ENCODE results near the gene ADD1. TPM values are rescaled to one million over a fixed set of nuclear protein-coding genes. Genes with fewer than 3 reads are reported as not detected.

ADD1 gene
- total RNA-seq, 1 donor from 2014 or later = 131 TPM

DNA sequence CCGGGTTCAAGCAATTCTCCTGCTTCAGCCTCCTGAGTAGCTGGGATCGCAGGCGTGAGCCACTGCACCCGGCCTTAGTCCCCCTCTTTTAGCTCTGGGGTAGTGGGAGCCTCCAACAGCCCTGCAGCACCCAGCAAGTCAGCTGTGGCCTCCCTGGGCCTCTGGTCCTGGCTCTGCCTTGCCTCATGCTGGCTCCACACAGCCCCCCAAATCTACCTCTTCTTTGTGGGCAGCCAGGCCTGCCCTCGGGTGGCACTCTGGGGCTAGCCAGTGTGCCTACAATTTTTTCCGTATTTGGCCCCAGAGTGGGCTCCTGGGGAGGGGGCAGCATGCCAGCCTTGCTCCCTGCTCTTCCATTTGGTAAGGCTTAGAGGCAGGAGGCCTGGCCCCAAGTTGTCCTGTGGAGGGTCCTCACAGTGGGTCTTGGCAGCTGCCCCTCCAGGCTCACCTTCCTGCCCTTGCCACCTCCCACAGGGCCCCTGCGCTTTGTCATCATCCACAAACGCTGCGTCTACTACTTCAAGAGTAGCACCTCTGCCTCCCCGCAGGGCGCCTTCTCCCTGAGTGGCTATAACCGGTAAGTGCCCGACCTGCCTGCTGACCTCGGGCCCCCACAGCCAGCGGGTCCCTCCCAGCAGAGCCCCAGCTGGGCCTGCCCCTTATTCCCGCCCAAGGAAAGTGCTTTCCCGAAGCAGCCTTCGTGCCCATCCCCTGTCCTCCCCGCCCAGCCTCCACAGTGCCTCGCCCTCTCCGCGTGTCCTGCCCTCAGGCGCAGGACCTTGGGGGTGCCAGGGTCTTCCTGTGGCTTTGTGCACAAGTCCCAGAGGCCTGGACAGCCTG is 21.0 kb upstream of the ADD1 start:
- Histone ChIP-seq H3K4me2 (no peak overlapping the region), H3K36me3 (no peaks in the 10 kb centered on the region), H3K9me3 (ENCODE audit: low read depth) (no peaks in the 10 kb centered on the region), H4K20me1 (ENCODE audit: low read depth) (no peaks in the 10 kb centered on the region), H3K27me3 (peaks cover 1% of the 10 kb centered on the region), H2AFZ (replicated peaks) (no peak overlapping the region), H3K27ac (no peak overlapping the region), H3K9ac (no peak overlapping the region), H3K4me1 (no peaks in the 10 kb centered on the region), H3K4me3 (no peak overlapping the region), H3K79me2 (ENCODE audit: low read depth) (peaks cover 22% of the 10 kb centered on the region), H3F3A (ENCODE audit: low read depth) (peaks cover 1% of the 10 kb centered on the region)
- Mint-ChIP-seq H3K4me1 (peaks cover 6% of the 10 kb centered on the region), H3K27ac (no peak overlapping the region), H3K36me3 (peaks cover 10% of the 10 kb centered on the region), H3K27me3 (ENCODE audit: insufficient read depth, low read depth) (no peaks in the 10 kb centered on the region), H3K9me3 (no peaks in the 10 kb centered on the region), H3K4me3 (no peak overlapping the region)
- TF ChIP-seq, protein P1, sequence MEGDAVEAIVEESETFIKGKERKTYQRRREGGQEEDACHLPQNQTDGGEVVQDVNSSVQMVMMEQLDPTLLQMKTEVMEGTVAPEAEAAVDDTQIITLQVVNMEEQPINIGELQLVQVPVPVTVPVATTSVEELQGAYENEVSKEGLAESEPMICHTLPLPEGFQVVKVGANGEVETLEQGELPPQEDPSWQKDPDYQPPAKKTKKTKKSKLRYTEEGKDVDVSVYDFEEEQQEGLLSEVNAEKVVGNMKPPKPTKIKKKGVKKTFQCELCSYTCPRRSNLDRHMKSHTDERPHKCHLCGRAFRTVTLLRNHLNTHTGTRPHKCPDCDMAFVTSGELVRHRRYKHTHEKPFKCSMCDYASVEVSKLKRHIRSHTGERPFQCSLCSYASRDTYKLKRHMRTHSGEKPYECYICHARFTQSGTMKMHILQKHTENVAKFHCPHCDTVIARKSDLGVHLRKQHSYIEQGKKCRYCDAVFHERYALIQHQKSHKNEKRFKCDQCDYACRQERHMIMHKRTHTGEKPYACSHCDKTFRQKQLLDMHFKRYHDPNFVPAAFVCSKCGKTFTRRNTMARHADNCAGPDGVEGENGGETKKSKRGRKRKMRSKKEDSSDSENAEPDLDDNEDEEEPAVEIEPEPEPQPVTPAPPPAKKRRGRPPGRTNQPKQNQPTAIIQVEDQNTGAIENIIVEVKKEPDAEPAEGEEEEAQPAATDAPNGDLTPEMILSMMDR (IDR thresholded peaks at IDR 0.05) = no peak
- no peak for TF ChIP-seq EZH2 (IDR thresholded peaks at IDR 0.05)
- no peak for TF ChIP-seq EZH2phosphoT487 (IDR thresholded peaks at IDR 0.05)
- DNase-seq (ENCODE audit: low spot score) = no peak

DNA sequence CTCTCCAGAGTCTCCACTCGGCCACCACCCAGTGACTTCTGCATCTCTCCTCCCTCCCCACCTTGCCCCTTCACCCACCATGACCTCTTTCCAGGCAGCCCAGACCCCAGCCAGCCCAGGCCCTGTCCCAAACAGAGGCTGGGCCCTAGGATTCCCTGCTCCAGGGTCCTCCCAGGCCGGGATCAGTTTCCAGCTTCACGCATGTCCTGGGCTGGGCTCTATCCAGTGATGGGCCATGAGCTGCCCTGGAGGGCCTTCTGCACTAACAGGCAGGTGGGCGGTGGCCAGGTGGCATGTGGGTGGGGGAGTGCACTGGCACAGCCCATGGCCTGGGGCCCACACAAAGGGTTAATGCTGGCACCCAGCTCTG is 20.4 kb upstream of the ADD1 start:
- H3K4me3 Mint-ChIP-seq = no peak overlapping the region

DNA sequence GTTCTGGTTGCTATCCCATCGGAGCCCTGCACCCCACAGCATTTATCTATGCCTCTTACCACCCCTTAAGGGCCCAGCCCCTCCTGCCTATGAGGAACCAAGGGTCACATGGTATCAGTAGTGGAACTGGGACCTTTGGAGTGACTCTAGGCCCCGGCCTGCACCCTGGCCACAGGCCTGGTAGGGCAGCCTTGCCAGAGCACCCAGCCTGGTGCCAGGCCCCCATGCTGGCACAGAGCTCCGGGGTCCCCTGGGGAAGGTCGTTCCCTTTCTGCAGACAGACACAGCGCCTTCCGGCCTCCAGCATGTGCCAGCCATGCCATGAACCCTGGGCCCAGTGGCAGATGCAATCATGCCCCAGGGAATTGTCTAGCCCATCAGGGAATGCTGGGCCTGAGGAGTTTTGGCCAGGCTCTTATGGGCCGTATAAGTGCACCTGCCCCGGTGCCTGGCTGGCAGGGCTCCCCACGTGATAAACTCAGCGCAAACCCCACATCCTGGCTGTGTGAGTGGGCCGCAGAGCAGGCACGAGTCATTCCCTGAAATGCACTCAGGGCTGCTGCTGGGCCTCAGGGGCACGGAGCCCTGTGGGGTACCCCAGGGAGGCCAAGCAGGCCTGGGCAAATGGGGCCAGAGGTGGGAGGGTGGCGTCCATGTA is 19.8 kb upstream of the ADD1 start:
- no peaks in the 10 kb centered on the region for H4K20me1 ChIP-seq (ENCODE audit: low read depth)
- no peaks in the 10 kb centered on the region for H3K36me3 ChIP-seq
- peaks cover 17% of the 10 kb centered on the region for H3K79me2 ChIP-seq (ENCODE audit: low read depth)
- peaks cover 10% of the 10 kb centered on the region for H3K36me3 Mint-ChIP-seq
- H3K27me3 ChIP-seq = no peaks in the 10 kb centered on the region
- H3K4me3 Mint-ChIP-seq = no peak overlapping the region
- no peak overlapping the region for H2AFZ ChIP-seq (replicated peaks)
- H3K4me3 ChIP-seq = no peak overlapping the region
- no peak overlapping the region for H3K27ac ChIP-seq
- no peaks in the 10 kb centered on the region for H3F3A ChIP-seq (ENCODE audit: low read depth)
- H3K27me3 Mint-ChIP-seq (ENCODE audit: insufficient read depth, low read depth) = no peaks in the 10 kb centered on the region
- H3K4me2 ChIP-seq = no peak overlapping the region
- peaks cover 6% of the 10 kb centered on the region for H3K4me1 Mint-ChIP-seq
- no peak for DNase-seq (ENCODE audit: low spot score)
- no peaks in the 10 kb centered on the region for H3K4me1 ChIP-seq
- no peaks in the 10 kb centered on the region for H3K9me3 Mint-ChIP-seq
- TF ChIP-seq EZH2phosphoT487 (IDR thresholded peaks at IDR 0.05) (no peak), EZH2 (IDR thresholded peaks at IDR 0.05) (no peak)
- TF ChIP-seq, protein P1 (IDR thresholded peaks at IDR 0.05) = no peak
- H3K9me3 ChIP-seq (ENCODE audit: low read depth) = no peaks in the 10 kb centered on the region
- no peak overlapping the region for H3K9ac ChIP-seq
- no peak overlapping the region for H3K27ac Mint-ChIP-seq

More for the DNA sequence above, 20.4 kb upstream of the ADD1 start:
- DNase-seq (ENCODE audit: low spot score) = no peak
- Histone ChIP-seq H3F3A (ENCODE audit: low read depth) (no peaks in the 10 kb centered on the region), H3K27me3 (no peaks in the 10 kb centered on the region), H3K4me3 (no peak overlapping the region), H3K79me2 (ENCODE audit: low read depth) (peaks cover 22% of the 10 kb centered on the region), H2AFZ (replicated peaks) (no peak overlapping the region), H4K20me1 (ENCODE audit: low read depth) (no peaks in the 10 kb centered on the region), H3K4me1 (no peaks in the 10 kb centered on the region), H3K9ac (no peak overlapping the region), H3K9me3 (ENCODE audit: low read depth) (no peaks in the 10 kb centered on the region), H3K27ac (no peak overlapping the region), H3K4me2 (no peak overlapping the region), H3K36me3 (no peaks in the 10 kb centered on the region)
- TF ChIP-seq EZH2 (IDR thresholded peaks at IDR 0.05) = no peak
- no peak for TF ChIP-seq EZH2phosphoT487 (IDR thresholded peaks at IDR 0.05)
- TF ChIP-seq, protein P1 (IDR thresholded peaks at IDR 0.05) = no peak
- H3K27me3 Mint-ChIP-seq (ENCODE audit: insufficient read depth, low read depth) = no peaks in the 10 kb centered on the region
- H3K36me3 Mint-ChIP-seq = peaks cover 10% of the 10 kb centered on the region
- H3K27ac Mint-ChIP-seq = no peak overlapping the region
- H3K9me3 Mint-ChIP-seq = no peaks in the 10 kb centered on the region
- peaks cover 6% of the 10 kb centered on the region for H3K4me1 Mint-ChIP-seq

Data from neural progenitor cell (in vitro differentiated cells).